Loucy (cell line): ENCODE measurements around the gene KCNQ5.

Source experiments
- EZH2phosphoT487 ChIP-seq: fragments of 200-600 bp; IDR thresholded peaks from 2 replicates; pipeline ENCODE4 v1.6.1; 2018; ENCODE audit warnings: antibody characterized with exemption, mild to moderate bottlenecking, moderate library complexity, borderline replicate concordance
- TF ChIP-seq, protein P1 (sequence below): fragments of 200-600 bp; sonication (generic); conservative IDR thresholded peaks from 2 replicates; pipeline ENCODE4 v1.5.1; 2014; ENCODE audit warnings: mild to moderate bottlenecking, antibody characterized with exemption, low read length

DNA sequence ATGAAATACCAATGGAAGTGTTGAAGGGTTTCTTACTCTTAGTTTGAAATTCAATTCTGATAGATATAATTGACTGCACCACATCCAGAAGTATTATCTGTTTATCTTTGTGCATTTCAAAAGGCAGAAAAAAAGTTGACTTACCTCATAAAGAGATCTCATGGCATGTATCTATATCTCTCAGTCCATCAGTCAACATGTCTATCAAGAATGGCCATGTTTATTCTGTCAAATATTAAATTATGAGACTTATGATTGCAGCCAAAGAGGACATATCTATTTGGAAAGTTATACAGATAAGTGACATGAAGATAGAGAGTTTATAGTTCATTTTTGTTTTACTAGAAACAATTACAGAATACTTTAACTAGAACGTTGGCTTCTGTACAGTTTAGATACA is 325.7 kb downstream of the KCNQ5 start:
- TF ChIP-seq, protein P1, sequence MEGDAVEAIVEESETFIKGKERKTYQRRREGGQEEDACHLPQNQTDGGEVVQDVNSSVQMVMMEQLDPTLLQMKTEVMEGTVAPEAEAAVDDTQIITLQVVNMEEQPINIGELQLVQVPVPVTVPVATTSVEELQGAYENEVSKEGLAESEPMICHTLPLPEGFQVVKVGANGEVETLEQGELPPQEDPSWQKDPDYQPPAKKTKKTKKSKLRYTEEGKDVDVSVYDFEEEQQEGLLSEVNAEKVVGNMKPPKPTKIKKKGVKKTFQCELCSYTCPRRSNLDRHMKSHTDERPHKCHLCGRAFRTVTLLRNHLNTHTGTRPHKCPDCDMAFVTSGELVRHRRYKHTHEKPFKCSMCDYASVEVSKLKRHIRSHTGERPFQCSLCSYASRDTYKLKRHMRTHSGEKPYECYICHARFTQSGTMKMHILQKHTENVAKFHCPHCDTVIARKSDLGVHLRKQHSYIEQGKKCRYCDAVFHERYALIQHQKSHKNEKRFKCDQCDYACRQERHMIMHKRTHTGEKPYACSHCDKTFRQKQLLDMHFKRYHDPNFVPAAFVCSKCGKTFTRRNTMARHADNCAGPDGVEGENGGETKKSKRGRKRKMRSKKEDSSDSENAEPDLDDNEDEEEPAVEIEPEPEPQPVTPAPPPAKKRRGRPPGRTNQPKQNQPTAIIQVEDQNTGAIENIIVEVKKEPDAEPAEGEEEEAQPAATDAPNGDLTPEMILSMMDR = no peak
- TF ChIP-seq EZH2phosphoT487 = no peak
